Neural cell (in vitro differentiated cells): ENCODE results near the gene UQCRC1. TPM values are rescaled to one million over a fixed set of nuclear protein-coding genes. Genes with fewer than 3 reads are reported as not detected.

Source experiments
- H2AFZ ChIP-seq: fragments of 200-600, 300-800 bp; sonication (generic), shearing (Covaris generic); 2 replicates; pipeline ENCODE4 v1.6.0; 2014; ENCODE audit warnings: low read depth, mild to moderate bottlenecking, antibody characterized with exemption, low read length, moderate library complexity
- H3F3A ChIP-seq: fragments of 200-600 bp; shearing (Covaris generic); 2 replicates; pipeline ENCODE4 v1.6.1; 2016; ENCODE audit warnings: mild to moderate bottlenecking, moderate library complexity, mixed read lengths, antibody characterized with exemption, low read length; ENCODE audit not compliant: insufficient read depth, poor library complexity, severe bottlenecking
- H3K27ac ChIP-seq: fragments of 200-600, 300-800 bp; sonication (generic), shearing (Covaris generic); 2 replicates; pipeline ENCODE4 v1.5.1; 2014; ENCODE audit warnings: mild to moderate bottlenecking, low read length, moderate library complexity
- H3K27me3 ChIP-seq: fragments of 300-800, 200-600 bp; sonication (generic), shearing (Covaris generic); 2 replicates; pipeline ENCODE4 v1.6.0; 2014; ENCODE audit warnings: mild to moderate bottlenecking, low read depth, low read length, moderate library complexity; ENCODE audit not compliant: insufficient read depth
- H3K36me3 ChIP-seq: fragments of 300-800, 200-600 bp; sonication (generic), shearing (Covaris generic); 2 replicates; pipeline ENCODE4 v1.5.1; 2014; ENCODE audit warnings: mild to moderate bottlenecking, antibody characterized with exemption, low read length, moderate library complexity; ENCODE audit not compliant: insufficient read depth
- H3K4me2 ChIP-seq: fragments of 300-800, 200-600 bp; sonication (generic), shearing (Covaris generic); 2 replicates; pipeline ENCODE4 v1.6.0; 2014; ENCODE audit warnings: mild to moderate bottlenecking, low read length
- H3K4me3 ChIP-seq: fragments of 300-800, 200-600 bp; sonication (generic), shearing (Covaris generic); 2 replicates; pipeline ENCODE4 v1.5.1; 2014; ENCODE audit warnings: mild to moderate bottlenecking, low read length, moderate library complexity
- H3K79me2 ChIP-seq: fragments of 200-600 bp; shearing (Covaris generic); replicated peaks from 2 replicates; pipeline ENCODE4 v1.6.0; 2014; ENCODE audit warnings: mild to moderate bottlenecking, low read length, moderate library complexity; ENCODE audit not compliant: insufficient read depth
- H3K9ac ChIP-seq: fragments of 300-800, 200-600 bp; sonication (generic), shearing (Covaris generic); 2 replicates; pipeline ENCODE4 v1.6.1; 2016; ENCODE audit warnings: mild to moderate bottlenecking, low read length, mixed read lengths
- H3K9me2 ChIP-seq: fragments of 200-600 bp; shearing (Covaris generic); 2 replicates; pipeline ENCODE4 v1.6.1; 2016; ENCODE audit warnings: mild to moderate bottlenecking, low read length, mixed read lengths; ENCODE audit not compliant: insufficient read depth
- H3K9me3 ChIP-seq: fragments of 200-600, 300-800 bp; sonication (generic), shearing (Covaris generic); 2 replicates; pipeline ENCODE4 v1.6.1; 2016; ENCODE audit warnings: mild to moderate bottlenecking, mixed run types, low read length, moderate library complexity, mixed read lengths
- H4K20me1 ChIP-seq: fragments of 200-600 bp; shearing (Covaris generic); 2 replicates; pipeline ENCODE4 v1.6.1; 2016; ENCODE audit warnings: mild to moderate bottlenecking, mixed run types; ENCODE audit not compliant: insufficient read depth
- EP300 ChIP-seq: fragments of 450-650 bp; conservative IDR thresholded peaks from 2 replicates; pipeline ENCODE4 v1.6.1; 2014; ENCODE audit warnings: antibody characterized with exemption, mild to moderate bottlenecking, moderate library complexity; ENCODE audit not compliant: poor library complexity, severe bottlenecking
- EZH2 ChIP-seq: fragments of 200-600, 300-800 bp; shearing (Covaris generic), sonication (generic); IDR thresholded peaks from 2 replicates; pipeline ENCODE4 v1.6.1; 2014; ENCODE audit warnings: antibody characterized with exemption, low read length, borderline replicate concordance, mild to moderate bottlenecking; ENCODE audit not compliant: insufficient read depth, poor library complexity, severe bottlenecking
- MXI1 ChIP-seq: fragments of 450-650 bp; conservative IDR thresholded peaks from 2 replicates; pipeline ENCODE4 v1.6.1; 2014; ENCODE audit warnings: antibody characterized with exemption, mild to moderate bottlenecking; ENCODE audit not compliant: poor library complexity, severe bottlenecking
- POLR2AphosphoS5 ChIP-seq: IDR thresholded peaks from 2 replicates; pipeline ENCODE4 v1.6.1; 2012
- RAD21 ChIP-seq: fragments of 450-650 bp; conservative IDR thresholded peaks from 2 replicates; pipeline ENCODE4 v1.6.1; 2014; ENCODE audit warnings: antibody characterized with exemption, mild to moderate bottlenecking, moderate library complexity
- TAF1 ChIP-seq: IDR thresholded peaks from 2 replicates; pipeline ENCODE4 v1.6.1; 2012; ENCODE audit warnings: low read depth
- polyA plus RNA-seq: library from polyadenylated mRNA; depleted of rRNA; stranded (reverse); fragments of >200 nt; gene quantifications from 2 replicates; pipeline ENCODE4 v1.2.3, GENCODE V29; 2014
- TF ChIP-seq, protein P1 (sequence below): IDR thresholded peaks from 2 replicates; pipeline ENCODE4 v1.6.1; 2012; ENCODE audit warnings: borderline replicate concordance
- TF ChIP-seq, protein P2 (sequence below): fragments of 450-650 bp; IDR thresholded peaks from 2 replicates; pipeline ENCODE4 v1.5.1; 2014; ENCODE audit warnings: antibody characterized with exemption, mild to moderate bottlenecking, moderate library complexity; ENCODE audit not compliant: poor library complexity, severe bottlenecking

The UQCRC1 gene
- polyA plus RNA-seq, 1 donor from 2014 or later = 333 TPM

DNA sequence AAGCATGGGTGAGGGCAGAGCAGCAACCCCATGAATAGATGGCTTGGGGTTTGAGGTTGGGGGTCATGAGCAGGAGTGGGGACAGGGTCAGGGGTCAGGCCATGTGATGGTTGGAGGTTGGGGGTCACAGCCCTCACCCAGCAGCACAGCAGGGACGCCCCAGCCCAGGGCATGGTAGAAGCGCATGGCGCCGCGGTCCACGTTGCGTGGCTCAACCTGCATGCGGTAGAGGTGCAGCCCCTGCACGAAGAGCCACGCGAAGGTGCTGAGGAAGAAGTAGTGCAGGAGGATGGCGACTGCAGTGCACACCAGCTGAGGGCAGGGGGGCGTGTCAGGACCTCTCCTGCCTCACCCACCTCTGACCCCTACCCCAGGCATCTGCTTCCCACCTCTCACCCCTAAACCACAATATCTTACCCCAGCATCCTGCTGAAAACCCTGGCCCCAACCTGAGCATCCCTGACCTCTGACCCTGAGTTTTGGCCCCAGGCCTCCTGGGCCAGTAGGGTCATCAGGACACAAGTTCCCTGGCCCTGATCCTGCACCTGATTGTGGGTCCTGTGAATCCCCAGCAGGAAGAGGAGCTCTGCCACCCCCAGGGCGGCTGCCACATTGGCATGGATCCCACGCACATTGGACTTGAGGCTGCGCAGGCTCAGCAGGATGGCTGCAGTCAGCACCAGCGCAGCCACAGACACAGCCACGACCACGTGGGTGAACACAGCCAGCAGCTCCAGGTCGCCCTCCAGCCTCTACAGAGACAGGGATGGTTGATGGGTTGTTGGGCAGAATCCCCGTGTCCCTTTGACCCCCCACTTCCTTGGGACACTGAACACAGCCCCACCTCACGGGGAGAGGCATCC is 35.7 kb upstream of the UQCRC1 start:
- Histone ChIP-seq H3K9me3 (no peaks in the 10 kb centered on the region), H4K20me1 (no peaks in the 10 kb centered on the region), H3K27me3 (no peaks in the 10 kb centered on the region), H3K36me3 (no peaks in the 10 kb centered on the region), H3F3A (no peaks in the 10 kb centered on the region), H3K27ac (no peak overlapping the region), H3K79me2 (no peaks in the 10 kb centered on the region), H3K4me2 (no peak overlapping the region), H3K9me2 (no peaks in the 10 kb centered on the region), H3K9ac (no peak overlapping the region), H2AFZ (no peak overlapping the region), H3K4me3 (no peak overlapping the region)
- no peak for TF ChIP-seq TAF1
- no peak for TF ChIP-seq POLR2AphosphoS5
- TF ChIP-seq, protein P1, sequence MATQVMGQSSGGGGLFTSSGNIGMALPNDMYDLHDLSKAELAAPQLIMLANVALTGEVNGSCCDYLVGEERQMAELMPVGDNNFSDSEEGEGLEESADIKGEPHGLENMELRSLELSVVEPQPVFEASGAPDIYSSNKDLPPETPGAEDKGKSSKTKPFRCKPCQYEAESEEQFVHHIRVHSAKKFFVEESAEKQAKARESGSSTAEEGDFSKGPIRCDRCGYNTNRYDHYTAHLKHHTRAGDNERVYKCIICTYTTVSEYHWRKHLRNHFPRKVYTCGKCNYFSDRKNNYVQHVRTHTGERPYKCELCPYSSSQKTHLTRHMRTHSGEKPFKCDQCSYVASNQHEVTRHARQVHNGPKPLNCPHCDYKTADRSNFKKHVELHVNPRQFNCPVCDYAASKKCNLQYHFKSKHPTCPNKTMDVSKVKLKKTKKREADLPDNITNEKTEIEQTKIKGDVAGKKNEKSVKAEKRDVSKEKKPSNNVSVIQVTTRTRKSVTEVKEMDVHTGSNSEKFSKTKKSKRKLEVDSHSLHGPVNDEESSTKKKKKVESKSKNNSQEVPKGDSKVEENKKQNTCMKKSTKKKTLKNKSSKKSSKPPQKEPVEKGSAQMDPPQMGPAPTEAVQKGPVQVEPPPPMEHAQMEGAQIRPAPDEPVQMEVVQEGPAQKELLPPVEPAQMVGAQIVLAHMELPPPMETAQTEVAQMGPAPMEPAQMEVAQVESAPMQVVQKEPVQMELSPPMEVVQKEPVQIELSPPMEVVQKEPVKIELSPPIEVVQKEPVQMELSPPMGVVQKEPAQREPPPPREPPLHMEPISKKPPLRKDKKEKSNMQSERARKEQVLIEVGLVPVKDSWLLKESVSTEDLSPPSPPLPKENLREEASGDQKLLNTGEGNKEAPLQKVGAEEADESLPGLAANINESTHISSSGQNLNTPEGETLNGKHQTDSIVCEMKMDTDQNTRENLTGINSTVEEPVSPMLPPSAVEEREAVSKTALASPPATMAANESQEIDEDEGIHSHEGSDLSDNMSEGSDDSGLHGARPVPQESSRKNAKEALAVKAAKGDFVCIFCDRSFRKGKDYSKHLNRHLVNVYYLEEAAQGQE = no peak
- TF ChIP-seq EP300 = no peak

DNA sequence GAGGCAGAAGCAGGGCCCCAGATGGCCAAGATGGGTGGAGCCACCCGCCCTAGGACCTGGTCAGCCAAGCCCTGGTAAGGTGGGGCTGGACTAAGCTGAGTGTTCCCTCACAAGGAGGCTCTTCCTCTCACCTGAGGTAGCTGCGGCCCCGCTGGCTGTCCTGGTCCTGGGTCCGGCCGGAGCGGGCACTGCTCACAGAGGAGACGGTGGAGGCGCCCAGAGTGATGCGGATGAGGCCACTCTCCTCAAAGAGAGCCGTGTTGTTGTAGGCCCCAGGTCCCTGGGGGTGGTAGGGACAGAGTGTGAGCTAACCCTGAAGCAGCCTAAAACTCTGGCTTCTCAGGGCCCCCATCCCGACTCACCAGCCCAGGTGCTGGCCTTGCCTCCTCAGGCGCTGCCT is 33.2 kb upstream of the UQCRC1 start:
- Histone ChIP-seq H3K4me3 (no peak overlapping the region), H4K20me1 (peaks cover 22% of the 10 kb centered on the region), H3K4me2 (no peak overlapping the region), H3K9me2 (no peaks in the 10 kb centered on the region), H3F3A (no peaks in the 10 kb centered on the region), H3K36me3 (no peaks in the 10 kb centered on the region), H3K27me3 (no peaks in the 10 kb centered on the region), H3K27ac (no peak overlapping the region), H3K9me3 (no peaks in the 10 kb centered on the region), H3K79me2 (no peaks in the 10 kb centered on the region), H2AFZ (no peak overlapping the region), H3K9ac (no peak overlapping the region)
- TF ChIP-seq, protein P2, sequence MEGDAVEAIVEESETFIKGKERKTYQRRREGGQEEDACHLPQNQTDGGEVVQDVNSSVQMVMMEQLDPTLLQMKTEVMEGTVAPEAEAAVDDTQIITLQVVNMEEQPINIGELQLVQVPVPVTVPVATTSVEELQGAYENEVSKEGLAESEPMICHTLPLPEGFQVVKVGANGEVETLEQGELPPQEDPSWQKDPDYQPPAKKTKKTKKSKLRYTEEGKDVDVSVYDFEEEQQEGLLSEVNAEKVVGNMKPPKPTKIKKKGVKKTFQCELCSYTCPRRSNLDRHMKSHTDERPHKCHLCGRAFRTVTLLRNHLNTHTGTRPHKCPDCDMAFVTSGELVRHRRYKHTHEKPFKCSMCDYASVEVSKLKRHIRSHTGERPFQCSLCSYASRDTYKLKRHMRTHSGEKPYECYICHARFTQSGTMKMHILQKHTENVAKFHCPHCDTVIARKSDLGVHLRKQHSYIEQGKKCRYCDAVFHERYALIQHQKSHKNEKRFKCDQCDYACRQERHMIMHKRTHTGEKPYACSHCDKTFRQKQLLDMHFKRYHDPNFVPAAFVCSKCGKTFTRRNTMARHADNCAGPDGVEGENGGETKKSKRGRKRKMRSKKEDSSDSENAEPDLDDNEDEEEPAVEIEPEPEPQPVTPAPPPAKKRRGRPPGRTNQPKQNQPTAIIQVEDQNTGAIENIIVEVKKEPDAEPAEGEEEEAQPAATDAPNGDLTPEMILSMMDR = no peak
- TF ChIP-seq EP300 (no peak), TAF1 (no peak), MXI1 (no peak), EZH2 (no peak), POLR2AphosphoS5 (no peak), RAD21 (no peak)
- TF ChIP-seq, protein P1 = no peak
